Osteoblast (primary cell): ENCODE data around the gene CAPN5. TPM values are rescaled to one million over a fixed set of nuclear protein-coding genes. Genes with fewer than 3 reads are reported as not detected.

Experiments used
- DNase-seq: peaks from one replicate; pipeline ENCODE4 v3.0.0; 2011; ENCODE audit warnings: low spot score, mixed read lengths; ENCODE audit not compliant: insufficient read length; ENCODE audit errors: missing footprints
- H2AFZ ChIP-seq: 2 replicates; pipeline ENCODE4 v1.6.0; 2011; ENCODE audit warnings: mild to moderate bottlenecking, low read length
- H3K27ac ChIP-seq: 2 replicates; pipeline ENCODE4 v1.5.1; 2011; ENCODE audit warnings: mild to moderate bottlenecking, low read depth, low read length, moderate library complexity
- H3K27me3 ChIP-seq: 2 replicates; pipeline ENCODE4 v1.6.0; 2012; ENCODE audit warnings: mild to moderate bottlenecking, control low read depth, inconsistent platforms, low read length, moderate library complexity; ENCODE audit not compliant: insufficient read depth
- H3K36me3 ChIP-seq: 2 replicates; pipeline ENCODE4 v1.5.1; 2011; ENCODE audit warnings: mild to moderate bottlenecking, low read length, control low read depth, moderate library complexity; ENCODE audit not compliant: insufficient read depth
- H3K4me1 ChIP-seq: 2 replicates; pipeline ENCODE4 v1.5.1; 2011; ENCODE audit warnings: mild to moderate bottlenecking, low read length, control low read depth, moderate library complexity; ENCODE audit not compliant: insufficient read depth
- H3K4me2 ChIP-seq: 2 replicates; pipeline ENCODE4 v1.6.0; 2011; ENCODE audit warnings: mild to moderate bottlenecking, low read length; ENCODE audit not compliant: insufficient read depth
- H3K4me3 ChIP-seq: fragments of 200-600 bp; sonication (generic); 3 replicates; pipeline ENCODE4 v1.5.1; 2012; ENCODE audit warnings: mild to moderate bottlenecking, low read length, inconsistent platforms; ENCODE audit not compliant: insufficient read depth
- H3K79me2 ChIP-seq: 2 replicates; pipeline ENCODE4 v1.6.0; 2012; ENCODE audit warnings: mild to moderate bottlenecking, low read length, control low read depth, inconsistent platforms; ENCODE audit not compliant: insufficient read depth
- H3K9me3 ChIP-seq: 2 replicates; pipeline ENCODE4 v1.5.1; 2011; ENCODE audit warnings: low read depth, low read length, control low read depth
- H4K20me1 ChIP-seq: 2 replicates; pipeline ENCODE4 v1.6.0; 2012; ENCODE audit warnings: mild to moderate bottlenecking, low read length, control low read depth; ENCODE audit not compliant: insufficient read depth
- total RNA-seq: library from RNA; depleted of rRNA; stranded (reverse); fragments of >200 nt; gene quantifications from 2 replicates; pipeline ENCODE4 v1.2.3, GENCODE V29; 2012
- TF ChIP-seq, protein P1 (sequence below): IDR thresholded peaks from 2 replicates; pipeline ENCODE4 v1.5.1; 2011; ENCODE audit warnings: mild to moderate bottlenecking, low read depth, low read length, moderate library complexity; ENCODE audit errors: extremely low read depth

The CAPN5 gene
- total RNA-seq, 1 donor: 6.5 TPM

DNA sequence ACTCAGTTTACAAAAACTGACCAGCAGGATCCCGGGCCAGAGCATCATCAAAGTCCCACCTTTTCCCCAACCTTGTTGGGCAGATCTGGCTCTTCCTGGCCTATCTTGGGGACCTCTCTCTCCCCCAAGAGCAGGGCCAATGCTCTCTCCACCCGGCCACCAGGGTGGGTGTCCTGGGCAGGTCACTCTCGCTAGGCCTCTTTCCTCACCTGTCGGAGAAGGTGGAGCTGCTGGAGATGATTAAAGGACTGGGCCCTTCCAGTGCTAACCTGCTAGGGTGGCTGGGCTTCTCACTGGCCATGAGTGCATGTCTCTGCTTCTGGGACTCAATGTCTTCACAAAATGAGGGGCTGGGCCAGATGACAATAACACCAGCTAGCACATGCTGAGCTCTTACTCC, 2.9 kb upstream of the CAPN5 start:
- peaks cover 17% of the 10 kb centered on the region for H3K79me2 ChIP-seq

DNA sequence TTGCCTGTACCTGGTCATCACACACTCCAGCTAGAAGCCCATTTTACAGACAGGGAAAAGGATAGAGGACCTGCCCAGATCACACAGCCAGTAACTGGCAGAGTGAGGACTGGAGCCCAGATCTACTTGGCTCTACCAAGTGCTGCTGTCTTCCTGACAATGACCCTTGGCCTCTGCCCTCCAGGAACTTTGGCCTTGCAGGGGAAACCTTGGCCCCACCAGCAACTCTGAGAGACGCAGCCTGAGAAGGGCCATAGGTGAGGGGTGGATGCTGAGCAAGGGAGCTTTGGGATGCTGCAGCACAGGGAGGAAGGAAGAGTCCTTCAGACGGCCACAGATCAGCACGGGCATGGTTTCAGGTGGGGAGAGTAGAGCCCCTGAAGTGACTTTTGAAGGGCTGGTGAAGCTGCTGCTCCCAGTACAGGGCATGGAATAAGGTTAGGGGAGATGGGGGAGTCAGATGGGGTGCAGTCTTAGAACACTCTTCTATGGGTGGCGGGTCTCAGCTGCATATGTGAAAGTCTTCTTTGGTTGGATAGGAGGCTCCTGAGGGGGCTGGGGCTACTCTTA, 2.0 kb upstream of the CAPN5 start:
- Histone ChIP-seq H3K36me3 (no peaks in the 10 kb centered on the region), H3K4me3 (no peak overlapping the region), H3K9me3 (no peaks in the 10 kb centered on the region), H3K27me3 (peaks cover 2% of the 10 kb centered on the region), H3K27ac (no peak overlapping the region), H2AFZ (no peak overlapping the region), H3K4me2 (no peak overlapping the region), H3K79me2 (peaks cover 23% of the 10 kb centered on the region), H3K4me1 (peaks cover 14% of the 10 kb centered on the region), H4K20me1 (peaks cover 9% of the 10 kb centered on the region)
- DNase-seq: no peak
- TF ChIP-seq, protein P1, sequence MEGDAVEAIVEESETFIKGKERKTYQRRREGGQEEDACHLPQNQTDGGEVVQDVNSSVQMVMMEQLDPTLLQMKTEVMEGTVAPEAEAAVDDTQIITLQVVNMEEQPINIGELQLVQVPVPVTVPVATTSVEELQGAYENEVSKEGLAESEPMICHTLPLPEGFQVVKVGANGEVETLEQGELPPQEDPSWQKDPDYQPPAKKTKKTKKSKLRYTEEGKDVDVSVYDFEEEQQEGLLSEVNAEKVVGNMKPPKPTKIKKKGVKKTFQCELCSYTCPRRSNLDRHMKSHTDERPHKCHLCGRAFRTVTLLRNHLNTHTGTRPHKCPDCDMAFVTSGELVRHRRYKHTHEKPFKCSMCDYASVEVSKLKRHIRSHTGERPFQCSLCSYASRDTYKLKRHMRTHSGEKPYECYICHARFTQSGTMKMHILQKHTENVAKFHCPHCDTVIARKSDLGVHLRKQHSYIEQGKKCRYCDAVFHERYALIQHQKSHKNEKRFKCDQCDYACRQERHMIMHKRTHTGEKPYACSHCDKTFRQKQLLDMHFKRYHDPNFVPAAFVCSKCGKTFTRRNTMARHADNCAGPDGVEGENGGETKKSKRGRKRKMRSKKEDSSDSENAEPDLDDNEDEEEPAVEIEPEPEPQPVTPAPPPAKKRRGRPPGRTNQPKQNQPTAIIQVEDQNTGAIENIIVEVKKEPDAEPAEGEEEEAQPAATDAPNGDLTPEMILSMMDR: no peak

More for the DNA sequence above, 2.9 kb upstream of the CAPN5 start:
- H4K20me1 ChIP-seq: peaks cover 9% of the 10 kb centered on the region
- no peak overlapping the region for H2AFZ ChIP-seq
- H3K27ac ChIP-seq: no peak overlapping the region
- H3K9me3 ChIP-seq: no peaks in the 10 kb centered on the region
- TF ChIP-seq, protein P1: no peak
- no peak overlapping the region for H3K4me3 ChIP-seq
- H3K36me3 ChIP-seq: no peaks in the 10 kb centered on the region
- peaks cover 5% of the 10 kb centered on the region for H3K27me3 ChIP-seq
- DNase-seq: no peak
- H3K4me1 ChIP-seq: peaks cover 14% of the 10 kb centered on the region
- H3K4me2 ChIP-seq: no peak overlapping the region

GRCh38 chr11:77065878-77066228, 918 bp upstream of the CAPN5 start:
- no peaks in the 10 kb centered on the region for H3K36me3 ChIP-seq
- DNase-seq: no peak
- H4K20me1 ChIP-seq: peaks cover 9% of the 10 kb centered on the region
- TF ChIP-seq, protein P1: no peak
- H3K4me1 ChIP-seq: peaks cover 14% of the 10 kb centered on the region
- H2AFZ ChIP-seq: peak overlapping the region; percentile 94
- H3K27me3 ChIP-seq: no peaks in the 10 kb centered on the region
- H3K9me3 ChIP-seq: no peaks in the 10 kb centered on the region
- peak overlapping the region; percentile 82 for H3K4me3 ChIP-seq
- H3K27ac ChIP-seq: peak overlapping the region; percentile 75
- peaks cover 34% of the 10 kb centered on the region for H3K79me2 ChIP-seq
- H3K4me2 ChIP-seq: peak overlapping the region; percentile 91

DNA sequence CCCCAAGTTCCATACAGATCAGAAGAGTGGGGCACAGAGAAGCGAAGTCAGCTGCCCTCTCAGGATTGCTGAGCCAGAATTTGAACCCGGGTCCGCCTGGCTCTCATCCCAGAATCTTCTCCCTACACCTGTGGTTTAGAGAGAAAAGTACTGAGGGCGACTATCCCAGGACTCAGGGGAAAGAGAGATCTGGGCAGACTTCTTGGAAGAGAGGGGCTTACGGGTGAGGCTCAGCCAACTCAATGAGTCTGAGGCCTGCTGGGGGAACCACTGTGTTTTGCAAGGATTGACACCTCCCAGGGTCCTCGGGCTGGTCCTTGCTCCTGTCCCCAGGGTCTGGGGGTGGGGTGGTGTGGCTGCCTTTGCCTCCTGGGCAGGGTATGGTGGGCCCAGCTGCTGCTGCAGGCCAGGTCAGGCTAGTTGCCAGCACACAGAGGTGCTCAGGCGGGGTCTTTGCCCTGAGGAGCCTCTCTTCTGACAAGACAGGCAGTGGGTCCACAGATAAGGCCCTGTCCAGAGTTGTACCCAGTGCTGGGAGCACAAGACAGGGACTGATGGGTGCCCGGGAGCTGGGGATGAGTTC, 1.2 kb downstream of the CAPN5 start:
- Histone ChIP-seq H3K4me3 (peak overlapping the region; percentile 82), H3K4me2 (peak overlapping the region; percentile 91), H3K9me3 (no peaks in the 10 kb centered on the region), H4K20me1 (peaks cover 9% of the 10 kb centered on the region), H3K79me2 (peaks cover 49% of the 10 kb centered on the region), H2AFZ (no peak overlapping the region), H3K27ac (no peak overlapping the region), H3K27me3 (no peaks in the 10 kb centered on the region), H3K4me1 (peaks cover 27% of the 10 kb centered on the region), H3K36me3 (no peaks in the 10 kb centered on the region)
- no peak for DNase-seq
- TF ChIP-seq, protein P1: no peak
